Activated T-cell treated with anti-CD3 and anti-CD28 coated beads, Interleukin-2, amount 50 U/mL, for 4 hours (primary cell): Measurements from ENCODE around the gene THG1L. TPM values are rescaled to one million over a fixed set of nuclear protein-coding genes. Genes with fewer than 3 reads are reported as not detected.

Source experiments
- ATAC-seq, 2 donors: fragments of 200-7000 bp; cut with Tn5 transposase; one replicate each; pipeline ENCODE4 v1.10.0; 2021
- DNase-seq: peaks from one replicate; pipeline ENCODE4 v3.0.0-alpha.2; 2020
- H3K27me3 Mint-ChIP-seq: one replicate; pipeline ENCODE4 v1.8.0; 2021; ENCODE audit warnings: low read depth, mixed read lengths
- H3K36me3 Mint-ChIP-seq: one replicate; pipeline ENCODE4 v1.8.0; 2022; ENCODE audit warnings: mixed read lengths; ENCODE audit not compliant: insufficient read depth
- H3K4me1 Mint-ChIP-seq: one replicate; pipeline ENCODE4 v1.8.0; 2021; ENCODE audit warnings: low read depth, mixed read lengths
- H3K4me3 Mint-ChIP-seq: one replicate; pipeline ENCODE4 v1.8.0; 2021; ENCODE audit warnings: mild to moderate bottlenecking, moderate library complexity, mixed read lengths
- H3K9me3 Mint-ChIP-seq: one replicate; pipeline ENCODE4 v1.8.0; 2021; ENCODE audit warnings: mixed read lengths
- total RNA-seq, 3 donors: library from RNA; stranded (reverse); gene quantifications; one replicate each; pipeline ENCODE4 v1.2.1, GENCODE V29; 2021

Gene THG1L
- total RNA-seq, 3 donors from 2014 or later: 28.3 to 34.3 (median 31.5) TPM

DNA sequence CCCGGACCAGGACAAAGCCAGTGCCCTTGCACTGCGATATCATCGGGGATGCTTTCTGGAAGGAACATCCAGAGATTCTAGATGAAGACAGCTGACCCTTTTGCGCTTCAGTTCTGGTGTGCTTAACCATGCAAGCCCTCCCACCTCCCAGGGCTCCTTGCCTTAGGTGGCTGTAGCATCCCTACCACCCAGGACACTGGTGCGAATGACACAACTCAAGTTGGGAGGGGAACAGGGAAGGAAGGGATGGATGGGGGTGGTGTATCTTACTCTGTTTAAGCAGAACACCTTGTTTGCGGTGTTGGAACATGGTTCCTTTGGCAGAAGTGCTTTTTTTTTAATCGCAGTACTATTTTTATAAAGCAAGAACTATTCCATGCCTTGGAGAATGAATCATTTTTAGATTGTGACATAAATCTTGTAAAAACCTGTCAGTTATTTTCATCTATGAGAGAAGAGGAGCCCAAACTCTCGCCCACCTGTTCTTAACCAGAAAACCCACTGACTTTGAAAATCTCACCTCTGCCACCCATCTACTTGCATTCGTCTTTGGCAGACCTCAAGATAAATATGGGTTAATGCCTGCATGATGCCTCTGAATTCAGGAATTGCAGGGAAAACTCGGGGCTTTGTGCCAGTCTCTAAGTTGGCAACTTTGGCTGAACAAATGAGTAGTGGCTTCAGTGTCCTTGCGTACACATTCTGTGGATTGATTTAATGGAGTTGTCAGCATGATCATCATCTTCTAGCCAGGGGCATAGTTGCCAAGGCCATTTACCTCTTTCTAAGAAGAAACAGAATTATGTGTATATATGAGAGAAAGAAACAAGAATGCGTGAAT is 8.4 kb downstream of the THG1L start:
- Mint-ChIP-seq H3K4me3 (no peak overlapping the region), H3K4me1 (peaks cover 12% of the 10 kb centered on the region), H3K36me3 (peaks cover 18% of the 10 kb centered on the region), H3K9me3 (no peaks in the 10 kb centered on the region), H3K27me3 (no peaks in the 10 kb centered on the region)
- no peak for DNase-seq
- no peak for ATAC-seq

DNA sequence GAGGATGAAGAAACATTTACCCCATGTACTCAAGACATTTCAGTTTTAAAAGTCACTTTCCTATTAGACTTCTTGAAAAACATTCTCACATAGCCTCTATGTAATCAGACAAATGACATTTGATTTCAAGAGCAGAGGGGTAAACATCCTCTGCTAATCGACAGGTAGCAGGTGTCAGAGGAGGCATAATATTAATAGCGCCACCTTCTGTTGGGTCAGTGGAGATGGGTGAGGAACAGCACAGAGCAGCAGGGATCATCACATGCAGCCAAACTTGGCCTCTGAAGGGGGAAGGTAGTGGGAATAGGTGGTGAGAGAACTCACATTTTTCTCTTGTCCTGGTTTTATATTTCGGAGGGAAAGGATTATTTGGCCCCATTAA is 9.0 kb downstream of the THG1L start:
- no peak overlapping the region for H3K4me3 Mint-ChIP-seq
- H3K36me3 Mint-ChIP-seq: peaks cover 18% of the 10 kb centered on the region
- no peaks in the 10 kb centered on the region for H3K27me3 Mint-ChIP-seq
- no peak for ATAC-seq
- no peaks in the 10 kb centered on the region for H3K9me3 Mint-ChIP-seq
- no peak for DNase-seq
- H3K4me1 Mint-ChIP-seq: peaks cover 18% of the 10 kb centered on the region

DNA sequence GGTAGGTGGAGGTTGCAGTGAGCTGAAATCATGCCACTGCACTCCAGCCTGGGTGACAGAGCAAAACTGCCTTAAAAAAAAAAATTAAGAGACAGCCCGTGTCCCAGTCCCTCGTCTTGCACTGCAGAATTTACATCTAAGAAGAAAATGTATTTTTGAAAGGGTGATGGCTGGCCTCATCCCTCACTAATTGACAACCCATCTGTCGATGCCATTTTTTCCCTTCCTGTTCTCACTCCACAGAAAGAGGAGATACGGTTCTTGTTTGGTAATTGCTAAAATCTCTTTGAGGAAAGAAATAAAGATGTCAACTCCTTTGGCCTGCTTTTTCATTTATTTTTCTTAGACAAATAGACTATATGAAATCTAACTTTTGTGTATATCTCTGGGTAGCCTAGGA is 9.9 kb downstream of the THG1L start:
- no peaks in the 10 kb centered on the region for H3K9me3 Mint-ChIP-seq
- H3K4me1 Mint-ChIP-seq: peaks cover 22% of the 10 kb centered on the region
- no peak overlapping the region for H3K4me3 Mint-ChIP-seq
- no peaks in the 10 kb centered on the region for H3K27me3 Mint-ChIP-seq
- peaks cover 15% of the 10 kb centered on the region for H3K36me3 Mint-ChIP-seq
- no peak for ATAC-seq
- no peak for DNase-seq

DNA sequence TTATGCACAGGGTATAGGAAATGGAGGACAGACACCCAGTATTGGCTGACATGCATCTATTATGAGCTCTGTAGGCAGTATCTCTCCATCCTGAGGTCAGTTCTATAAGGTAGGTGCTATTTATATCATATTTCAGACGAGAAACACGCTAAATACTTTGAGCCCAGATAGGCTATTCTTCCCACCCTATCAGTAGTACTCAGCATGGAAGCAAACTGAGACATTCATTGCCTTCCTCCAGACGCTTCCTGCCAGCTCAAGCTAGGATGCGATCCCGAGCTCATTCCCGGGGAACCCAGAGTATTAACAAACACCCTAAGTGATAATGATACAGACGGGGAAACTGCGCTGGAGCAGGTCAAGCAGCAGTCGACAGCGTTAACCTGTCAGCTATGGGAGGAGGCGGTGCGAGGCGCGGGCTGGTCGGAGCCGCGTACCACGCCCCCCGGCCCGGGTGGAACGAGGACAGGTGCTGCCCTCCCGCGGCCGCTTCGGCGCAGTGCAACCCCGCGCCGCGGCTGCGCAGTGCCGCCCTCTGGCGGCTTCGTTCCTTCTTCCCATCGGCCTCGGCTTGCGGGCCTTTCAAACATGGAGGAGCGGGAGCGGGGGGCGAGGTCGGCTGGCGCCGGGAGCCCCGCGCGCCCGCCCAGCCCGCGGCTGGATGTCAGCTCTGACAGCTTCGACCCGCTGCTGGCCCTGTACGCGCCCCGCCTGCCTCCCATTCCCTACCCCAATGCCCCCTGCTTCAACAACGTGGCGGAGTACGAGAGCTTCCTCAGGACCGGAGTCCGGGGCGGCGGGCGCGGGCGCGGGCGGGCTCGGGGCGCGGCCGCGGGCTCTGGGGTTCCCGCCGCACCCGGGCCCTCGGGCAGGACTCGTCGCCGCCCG is 12.2 kb downstream of the THG1L start, which contains the start of gene LSM11:
Gene LSM11, plus strand, starts transcription at position 550 of the 888 bp plus-strand sequence. Its CDS starts 39 bp downstream, at position 589.
- H3K4me3 Mint-ChIP-seq: peak within 1 kb of the TSS; percentile 95
- H3K36me3 Mint-ChIP-seq: peaks cover 10% of the 10 kb centered on the region
- DNase-seq (peak; percentile 90), ATAC-seq (peak; percentile 93)
- H3K4me1 Mint-ChIP-seq: peaks cover 33% of the 10 kb centered on the region
- H3K9me3 Mint-ChIP-seq: no peaks in the 10 kb centered on the region
- H3K27me3 Mint-ChIP-seq: no peaks in the 10 kb centered on the region

DNA sequence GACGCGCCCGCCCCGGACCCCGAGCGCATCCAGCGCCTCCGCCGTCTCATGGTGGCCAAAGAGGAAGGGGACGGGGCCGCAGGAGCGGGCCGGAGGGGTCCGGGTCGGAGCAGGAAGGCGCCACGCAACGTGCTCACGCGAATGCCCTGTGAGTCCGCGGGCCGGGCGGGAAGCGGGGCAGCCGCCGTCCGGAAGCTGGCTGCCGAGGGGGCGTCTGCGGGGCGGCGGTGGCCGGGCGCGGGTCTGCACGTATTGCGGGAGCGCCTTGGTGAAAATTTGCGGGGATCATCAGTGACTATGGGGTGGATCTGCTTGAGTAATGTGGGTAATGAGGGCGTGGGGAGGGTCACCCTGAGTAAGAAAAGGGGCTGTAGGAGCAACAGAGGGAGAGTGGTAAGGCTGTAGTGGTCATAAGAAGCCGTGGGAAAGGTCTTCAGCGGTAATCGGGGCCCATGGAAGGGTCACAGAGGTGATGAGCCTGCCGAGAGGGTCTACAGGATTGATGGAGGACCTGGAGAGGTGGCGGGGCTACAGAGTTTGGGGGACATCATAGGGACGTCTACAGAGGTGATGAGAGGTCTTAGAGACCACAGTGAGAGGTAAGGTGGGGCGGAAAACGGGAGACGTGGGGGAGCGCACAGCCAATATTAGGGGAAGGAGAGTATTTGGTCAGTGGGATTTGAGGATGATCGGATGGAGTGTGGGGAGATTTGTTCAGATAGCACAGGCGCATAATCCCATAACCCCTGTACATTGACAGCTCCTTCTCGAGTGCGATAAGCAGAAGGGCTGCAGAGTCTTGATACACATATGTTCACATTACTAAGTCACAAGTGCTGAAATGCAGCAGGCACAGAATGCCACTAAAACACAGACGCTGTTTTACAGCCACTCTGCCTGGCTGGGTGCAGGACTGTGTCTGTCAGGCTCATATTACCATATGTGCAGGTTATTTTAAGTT is 13.1 kb downstream of the THG1L start:
- peaks cover 37% of the 10 kb centered on the region for H3K4me1 Mint-ChIP-seq
- DNase-seq: no peak
- ATAC-seq: peak; percentile 35 to 36

DNA sequence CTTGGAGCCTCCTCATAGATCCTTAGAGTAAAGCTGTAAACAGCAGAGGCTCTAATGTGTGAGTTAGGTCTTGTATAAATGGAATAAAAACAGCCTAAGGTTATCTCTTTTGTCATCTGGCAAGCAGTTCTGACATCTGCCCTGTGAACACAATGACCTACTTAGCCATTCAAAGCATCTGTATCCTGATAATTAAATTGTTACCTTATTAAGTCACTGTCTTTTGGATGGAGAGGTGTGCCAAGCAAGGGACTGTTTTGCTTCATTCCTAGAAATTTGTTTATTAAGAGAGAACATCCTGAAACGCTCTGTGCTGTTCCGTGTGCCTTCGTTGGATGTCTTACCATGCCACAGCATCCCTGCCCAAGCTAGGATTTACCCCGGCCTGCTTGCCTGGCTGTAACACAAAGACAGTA is 13.8 kb downstream of the THG1L start:
- peaks cover 2% of the 10 kb centered on the region for H3K36me3 Mint-ChIP-seq
- ATAC-seq: no peak

More for the DNA sequence above, 13.1 kb downstream of the THG1L start:
- peak overlapping the region; percentile 95 for H3K4me3 Mint-ChIP-seq
- H3K27me3 Mint-ChIP-seq: no peaks in the 10 kb centered on the region
- H3K36me3 Mint-ChIP-seq: peaks cover 7% of the 10 kb centered on the region
- no peaks in the 10 kb centered on the region for H3K9me3 Mint-ChIP-seq

DNA sequence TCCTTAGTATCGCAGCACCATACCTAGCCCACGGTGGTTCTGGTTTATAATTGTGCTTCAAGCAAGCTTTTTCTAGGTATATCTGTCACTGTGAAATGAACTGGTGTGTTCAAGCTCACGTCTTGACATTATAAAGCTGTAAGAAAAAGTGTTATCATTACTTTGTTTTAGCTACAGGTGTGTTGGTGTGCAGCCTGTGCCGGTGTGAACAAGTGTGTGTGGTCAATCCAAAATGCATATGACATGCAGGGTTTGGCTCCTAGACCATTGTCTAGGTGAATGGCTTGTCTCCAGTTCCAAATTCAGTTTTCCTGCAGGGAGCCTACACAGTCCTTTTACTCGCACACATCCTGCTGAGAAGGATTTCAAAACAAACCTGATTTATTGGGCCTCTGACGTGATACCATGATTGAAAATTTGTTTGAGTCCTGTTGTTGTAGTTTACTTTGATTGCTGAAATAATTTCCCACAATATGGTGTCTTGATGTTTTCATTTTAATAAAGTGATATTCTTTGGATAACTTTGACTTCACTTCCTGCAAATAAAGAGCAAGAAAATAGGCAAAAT is 16.0 kb downstream of the THG1L start:
- Mint-ChIP-seq H3K36me3 (peaks cover 5% of the 10 kb centered on the region), H3K4me1 (peaks cover 40% of the 10 kb centered on the region), H3K27me3 (no peaks in the 10 kb centered on the region), H3K9me3 (no peaks in the 10 kb centered on the region), H3K4me3 (no peak overlapping the region)
- DNase-seq: no peak
- ATAC-seq: no peak

More for the DNA sequence above, 13.8 kb downstream of the THG1L start:
- peaks cover 37% of the 10 kb centered on the region for H3K4me1 Mint-ChIP-seq
- no peak for DNase-seq
- no peaks in the 10 kb centered on the region for H3K27me3 Mint-ChIP-seq
- H3K9me3 Mint-ChIP-seq: no peaks in the 10 kb centered on the region
- peak overlapping the region; percentile 95 for H3K4me3 Mint-ChIP-seq

DNA sequence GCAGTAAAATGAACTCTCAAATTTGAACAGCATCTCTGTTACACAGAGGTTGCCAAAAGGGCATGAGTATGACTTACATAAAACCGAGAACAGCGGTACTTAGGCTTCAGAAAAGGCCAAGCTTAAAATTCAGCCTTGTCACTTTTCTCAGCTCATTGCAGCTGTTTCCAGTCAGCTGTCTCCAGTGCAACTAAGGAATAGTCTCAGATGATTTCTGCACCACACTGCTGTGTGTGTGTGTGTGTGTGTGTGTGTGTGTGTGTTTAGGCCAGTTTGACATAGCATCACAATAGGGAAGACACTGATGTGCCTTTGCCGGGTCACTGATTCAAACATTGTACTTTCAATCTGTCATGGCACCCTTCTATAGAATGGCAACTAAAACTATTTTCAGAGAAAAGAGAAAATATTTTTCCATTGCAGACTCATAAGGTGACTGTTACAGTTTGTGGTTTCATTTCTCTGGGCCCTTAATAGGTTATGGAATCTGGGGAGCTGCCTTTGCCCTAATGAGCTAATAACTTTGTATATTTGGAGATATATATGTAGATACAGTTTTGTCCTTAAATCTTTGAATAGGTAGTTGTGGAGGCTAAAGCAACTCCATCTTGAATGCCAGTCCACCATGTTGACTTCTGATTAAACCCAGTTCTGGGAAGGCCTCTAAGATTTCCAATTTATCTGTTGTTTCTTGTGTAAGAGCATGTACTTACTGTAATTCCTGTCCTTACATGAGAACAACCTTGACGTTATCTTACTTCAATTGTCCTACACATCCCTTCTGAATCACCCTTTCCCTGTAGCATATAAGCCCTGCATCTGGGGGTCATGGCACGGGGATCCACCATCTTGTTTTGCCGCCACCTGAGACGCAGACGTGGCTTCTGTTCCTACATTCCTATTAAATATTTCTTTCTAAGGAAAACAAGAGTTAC is 16.8 kb downstream of the THG1L start:
- Mint-ChIP-seq H3K4me1 (peaks cover 35% of the 10 kb centered on the region), H3K4me3 (peak overlapping the region; percentile 5), H3K36me3 (peaks cover 8% of the 10 kb centered on the region), H3K27me3 (no peaks in the 10 kb centered on the region), H3K9me3 (no peaks in the 10 kb centered on the region)
- ATAC-seq (no peak), DNase-seq (no peak)

DNA sequence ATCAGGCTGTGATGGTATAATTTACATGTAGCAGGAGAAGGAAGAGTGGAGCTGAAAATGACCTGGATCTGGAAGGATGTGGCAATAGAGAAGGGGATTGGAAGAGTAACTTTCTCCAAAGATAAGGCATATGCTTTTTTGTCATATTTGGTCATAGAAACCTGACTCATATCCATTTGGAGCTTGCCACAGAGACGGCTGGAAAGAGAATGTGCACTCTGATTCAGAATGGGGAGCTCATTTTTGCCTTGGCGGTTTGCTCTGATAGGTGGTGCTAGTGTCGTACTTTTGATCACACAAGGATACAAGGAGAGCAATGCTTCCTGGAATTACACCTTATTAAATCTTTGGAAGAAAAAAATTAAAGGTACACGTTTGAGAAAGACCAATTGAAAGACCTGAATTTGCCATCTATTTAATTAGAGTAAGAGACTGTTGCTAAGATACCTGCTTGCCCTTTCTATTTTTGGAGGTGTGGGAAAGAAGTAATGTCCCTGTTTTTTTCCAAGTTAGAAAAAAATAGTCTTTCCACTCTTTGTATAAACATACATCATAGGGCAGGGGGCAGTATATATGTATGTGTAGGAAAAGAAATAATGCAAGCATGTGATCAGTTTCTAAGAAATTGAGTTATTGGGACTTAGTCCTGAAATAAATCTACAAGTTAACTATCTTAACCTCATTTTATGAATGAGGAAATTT is 17.7 kb downstream of the THG1L start:
- H3K4me1 Mint-ChIP-seq: peaks cover 32% of the 10 kb centered on the region
- ATAC-seq: no peak
- DNase-seq: no peak
- no peaks in the 10 kb centered on the region for H3K9me3 Mint-ChIP-seq
- peaks cover 9% of the 10 kb centered on the region for H3K36me3 Mint-ChIP-seq
- H3K27me3 Mint-ChIP-seq: no peaks in the 10 kb centered on the region
- H3K4me3 Mint-ChIP-seq: no peak overlapping the region

DNA sequence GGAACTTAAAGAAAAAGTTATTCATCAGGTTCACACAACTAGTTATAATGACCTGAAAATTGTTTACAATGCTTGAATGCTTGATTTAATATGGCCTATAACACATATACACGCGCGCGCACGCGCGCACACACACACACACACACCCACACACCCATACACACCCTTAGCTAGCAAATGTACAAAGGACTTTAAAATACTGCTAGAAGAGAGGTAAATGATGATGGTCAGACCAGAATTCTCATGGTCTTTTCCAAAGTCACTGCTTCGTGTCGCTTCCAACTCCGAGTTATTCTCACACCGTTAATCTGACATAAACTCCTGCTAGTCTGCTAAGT is 18.2 kb downstream of the THG1L start:
- Mint-ChIP-seq H3K36me3 (peaks cover 9% of the 10 kb centered on the region), H3K4me3 (no peak overlapping the region), H3K9me3 (no peaks in the 10 kb centered on the region), H3K4me1 (peaks cover 29% of the 10 kb centered on the region), H3K27me3 (no peaks in the 10 kb centered on the region)
- DNase-seq: no peak
- no peak for ATAC-seq

DNA sequence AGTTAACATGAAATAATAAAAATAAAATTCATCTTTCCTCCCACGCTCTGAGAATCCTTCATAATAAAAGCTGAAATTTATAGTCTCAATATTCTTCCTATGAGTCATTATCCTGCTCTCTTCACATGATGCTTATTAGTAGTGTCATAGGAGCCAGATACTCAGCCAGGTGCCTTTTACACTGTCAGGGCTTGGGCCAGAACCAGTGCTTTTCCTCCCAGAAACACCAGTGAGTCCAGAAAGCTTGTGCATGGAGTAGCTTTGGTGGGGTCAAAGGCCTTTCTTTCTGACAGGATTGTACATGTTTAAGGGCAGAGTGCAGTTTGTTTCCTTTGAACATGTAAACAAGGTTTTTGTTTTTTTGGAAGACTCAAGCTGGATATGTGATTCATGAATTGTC is 19.1 kb downstream of the THG1L start:
- Mint-ChIP-seq H3K4me3 (no peak overlapping the region), H3K4me1 (peaks cover 21% of the 10 kb centered on the region), H3K27me3 (no peaks in the 10 kb centered on the region), H3K36me3 (peaks cover 11% of the 10 kb centered on the region), H3K9me3 (no peaks in the 10 kb centered on the region)
- no peak for DNase-seq
- no peak for ATAC-seq

DNA sequence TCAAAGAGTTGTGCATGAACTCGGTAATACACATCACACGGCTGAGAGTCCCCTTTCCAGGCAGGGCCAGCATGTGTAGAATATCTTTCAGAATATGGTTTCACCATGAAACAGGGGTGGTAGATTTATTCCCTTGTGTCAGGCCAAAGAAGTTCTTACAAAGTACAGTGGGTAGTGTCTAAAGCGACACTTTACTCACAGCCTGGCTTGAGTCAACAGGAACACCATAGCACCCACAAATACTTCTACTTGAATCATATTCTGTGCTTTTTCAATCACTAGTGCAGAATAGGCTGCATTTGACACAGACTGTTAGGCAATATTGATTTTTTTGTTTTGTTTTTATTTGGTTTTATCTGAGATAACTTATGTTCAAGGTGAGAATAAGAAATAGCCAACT is 24.9 kb downstream of the THG1L start:
- H3K9me3 Mint-ChIP-seq: no peaks in the 10 kb centered on the region
- H3K4me1 Mint-ChIP-seq: peaks cover 1% of the 10 kb centered on the region
- peaks cover 23% of the 10 kb centered on the region for H3K36me3 Mint-ChIP-seq
- DNase-seq (no peak), ATAC-seq (no peak)
- H3K27me3 Mint-ChIP-seq: no peaks in the 10 kb centered on the region
- no peak overlapping the region for H3K4me3 Mint-ChIP-seq
